ENCODE data around the gene SUGP2.
A peak's percentile ranks its signal among the peaks of the same experiment; 100 is the strongest.
"Not testable (repeated sequence)": the region's sequence is repeated elsewhere in the genome, so short reads cannot be mapped to it uniquely, and the experiment has no call there.

Gene SUGP2

DNA sequence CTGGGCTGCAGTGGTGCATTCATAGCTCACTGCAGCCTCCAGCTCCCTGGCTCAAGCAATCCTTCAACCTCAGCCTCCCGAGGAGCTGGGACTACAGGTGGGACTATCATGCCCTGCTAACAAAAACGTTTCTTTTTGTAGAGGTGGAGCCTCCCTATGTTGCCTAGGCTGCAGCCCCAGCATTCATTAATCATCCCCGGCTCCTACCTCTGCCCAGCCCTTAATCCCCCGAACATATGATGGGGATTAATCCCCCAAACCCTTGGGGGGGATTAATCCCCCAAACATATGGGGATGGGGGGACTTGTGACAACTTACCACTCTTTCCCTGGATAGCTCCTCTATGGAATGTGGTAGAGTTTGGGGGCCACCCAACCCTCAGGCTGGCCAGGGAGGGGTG is 45.9 kb downstream of the SUGP2 start:
- no peak for DNase-seq

DNA sequence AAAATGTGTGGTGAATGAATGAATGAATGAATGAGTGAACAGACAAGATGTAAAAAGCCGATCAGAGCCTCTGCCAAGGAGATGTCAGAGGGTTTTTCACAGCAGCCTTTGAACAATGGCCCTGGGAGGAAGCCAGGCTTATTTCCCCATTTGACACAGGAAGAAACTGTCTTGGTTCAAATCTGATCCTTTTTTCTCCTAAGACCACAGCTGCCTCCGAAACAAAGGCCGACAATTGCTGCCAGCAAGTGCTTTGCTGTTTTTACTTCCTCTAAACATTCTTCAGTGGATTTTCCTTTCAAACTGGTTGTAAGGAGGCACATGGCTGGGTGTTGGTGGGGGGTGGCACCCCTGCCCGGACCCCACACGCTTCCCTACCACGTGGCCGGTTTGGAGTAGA is 48.1 kb downstream of the SUGP2 start:
- DNase-seq: no peak

DNA sequence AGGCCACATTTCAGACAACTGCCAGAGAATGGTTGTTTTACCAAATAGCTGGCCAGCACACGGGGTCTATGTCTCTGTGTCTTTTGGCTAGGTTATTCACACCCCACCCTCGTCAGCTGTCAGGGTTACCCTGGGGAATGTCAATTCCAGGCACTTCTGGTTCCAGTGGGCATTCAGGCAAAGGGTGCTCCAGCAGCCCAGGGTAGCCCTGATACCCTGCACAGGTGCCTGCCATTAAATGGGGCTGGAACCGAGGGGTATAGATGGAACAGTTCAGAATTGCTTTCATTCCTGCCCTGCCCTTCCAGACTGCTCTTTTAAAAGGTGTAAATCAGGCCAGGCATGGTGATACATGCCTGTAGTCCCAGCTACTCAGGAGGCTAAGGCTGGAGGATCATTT is 49.1 kb downstream of the SUGP2 start:
- DNase-seq: no peak

DNA sequence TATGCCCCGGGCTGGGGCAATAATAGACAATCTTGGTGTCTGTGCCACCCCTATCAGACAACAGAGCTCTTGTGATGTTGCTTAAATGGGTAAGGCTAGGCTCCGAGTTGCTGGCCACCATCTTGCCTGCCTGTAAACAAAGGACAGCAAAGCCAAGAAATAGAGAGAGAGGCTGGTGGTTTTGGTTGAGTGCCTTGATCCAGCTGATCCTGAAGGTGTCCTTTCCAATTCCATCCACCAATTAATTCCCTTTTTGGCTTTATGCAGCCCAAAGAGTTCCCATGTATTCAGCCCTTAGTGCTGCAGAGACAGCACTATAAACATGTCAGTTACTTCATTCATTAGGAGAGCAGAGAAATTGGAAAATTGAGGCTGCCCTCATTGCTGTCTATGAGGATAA is 50.6 kb downstream of the SUGP2 start:
- no peak for DNase-seq

DNA sequence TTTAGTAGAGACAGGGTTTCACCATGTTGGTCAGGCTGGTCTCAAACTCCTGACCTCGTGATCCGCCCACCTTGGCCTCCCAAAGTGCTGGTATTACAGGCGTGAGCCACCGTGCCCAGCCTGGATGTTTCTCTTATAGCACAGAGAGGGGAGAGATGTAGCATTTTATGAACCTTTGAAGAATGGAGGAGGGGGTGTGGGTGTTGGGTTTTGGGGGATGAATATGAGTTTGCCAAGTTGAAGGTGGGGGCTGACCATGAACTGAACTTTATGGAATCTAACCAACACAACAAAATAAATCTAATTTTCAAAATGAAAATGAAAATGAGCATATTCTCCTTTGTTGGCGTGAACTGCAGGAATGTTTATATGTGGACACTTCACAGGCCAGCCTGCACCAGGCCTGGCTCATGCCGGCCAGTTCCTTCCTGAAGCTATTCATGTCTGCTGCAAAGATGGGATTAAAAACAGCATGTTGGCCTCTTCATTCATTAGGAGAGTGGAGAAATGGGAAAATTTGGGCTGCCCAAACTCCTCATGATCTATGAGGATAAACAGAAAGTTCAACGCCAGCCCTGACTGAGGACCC is 52.8 kb downstream of the SUGP2 start:
- no peak for DNase-seq

DNA sequence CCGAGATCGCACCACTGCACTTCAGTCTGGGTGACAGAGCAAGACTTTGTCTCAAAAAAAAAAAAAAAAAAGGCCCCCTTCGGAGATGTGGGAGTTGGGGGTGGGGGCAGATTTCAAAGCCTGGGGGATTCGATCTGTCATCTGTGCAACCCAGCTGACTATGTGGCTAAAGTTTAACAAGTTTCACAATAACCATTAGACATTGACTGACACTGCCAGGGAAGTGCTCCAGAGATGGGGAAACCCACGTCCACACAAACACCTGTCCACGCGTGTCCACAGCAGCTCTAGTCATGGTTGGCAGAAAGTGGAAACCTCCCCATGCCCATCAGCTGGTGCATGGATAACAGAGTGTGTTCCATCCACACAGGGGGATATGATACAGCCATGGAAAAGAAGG is 54.7 kb downstream of the SUGP2 start:
- DNase-seq: no peak

DNA sequence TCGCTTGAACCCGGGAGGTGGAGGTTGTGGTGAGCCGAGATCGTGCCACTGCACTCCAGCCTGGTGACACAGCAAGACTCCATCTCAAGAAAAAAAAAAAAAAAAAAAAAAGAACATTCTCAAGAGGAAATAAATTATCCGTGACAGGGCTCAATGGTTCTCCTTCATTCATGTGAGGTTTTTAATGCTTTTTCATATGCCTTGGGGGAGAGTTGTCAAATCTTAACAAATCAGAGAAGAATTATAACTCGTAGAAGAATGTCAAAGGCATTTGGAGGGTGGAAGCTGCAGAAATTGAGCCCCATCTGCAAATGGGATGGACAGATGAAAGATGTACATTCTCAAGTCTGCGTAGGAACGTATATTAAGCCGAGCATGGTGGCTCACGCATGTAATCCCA is 57.4 kb downstream of the SUGP2 start:
- no peak for DNase-seq

DNA sequence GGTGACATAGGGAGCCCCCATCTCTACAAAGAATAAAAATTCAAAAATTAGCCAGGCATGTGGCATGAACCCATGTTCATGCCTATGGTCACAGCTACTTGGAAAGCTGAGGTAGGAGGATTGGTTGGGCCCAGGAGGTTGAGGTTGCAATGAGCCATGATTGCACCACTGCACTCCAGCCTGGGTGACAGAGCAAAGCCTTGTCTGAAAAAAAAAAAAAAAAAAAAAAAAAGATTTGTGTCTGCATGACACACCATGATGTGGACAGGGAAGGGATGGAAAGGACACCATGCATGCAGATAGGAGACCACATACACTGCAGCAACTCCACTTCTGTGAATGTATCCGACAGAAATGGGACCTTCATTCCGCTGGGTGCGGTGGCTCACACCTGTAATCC is 58.3 kb downstream of the SUGP2 start:
- no peak for DNase-seq

DNA sequence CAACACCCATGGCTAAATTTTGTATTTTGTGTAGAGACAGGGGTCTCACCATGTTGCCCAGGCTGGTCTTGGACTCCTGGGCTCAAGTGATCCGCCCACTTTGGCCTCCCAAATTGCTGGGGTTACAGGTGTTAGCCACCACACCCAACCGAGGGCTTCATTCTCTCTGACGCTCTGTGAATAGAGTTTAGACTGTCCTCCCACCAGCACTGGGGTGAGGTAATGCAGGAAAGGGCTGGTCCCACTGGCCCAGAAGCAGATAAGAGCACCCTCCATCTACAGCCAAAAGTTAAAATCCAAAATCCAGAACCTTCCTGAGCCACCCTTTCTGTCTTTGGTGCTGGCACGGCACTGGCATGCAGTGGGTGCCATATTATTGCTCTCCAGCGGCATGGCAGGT is 60.5 kb downstream of the SUGP2 start:
- DNase-seq: no peak

DNA sequence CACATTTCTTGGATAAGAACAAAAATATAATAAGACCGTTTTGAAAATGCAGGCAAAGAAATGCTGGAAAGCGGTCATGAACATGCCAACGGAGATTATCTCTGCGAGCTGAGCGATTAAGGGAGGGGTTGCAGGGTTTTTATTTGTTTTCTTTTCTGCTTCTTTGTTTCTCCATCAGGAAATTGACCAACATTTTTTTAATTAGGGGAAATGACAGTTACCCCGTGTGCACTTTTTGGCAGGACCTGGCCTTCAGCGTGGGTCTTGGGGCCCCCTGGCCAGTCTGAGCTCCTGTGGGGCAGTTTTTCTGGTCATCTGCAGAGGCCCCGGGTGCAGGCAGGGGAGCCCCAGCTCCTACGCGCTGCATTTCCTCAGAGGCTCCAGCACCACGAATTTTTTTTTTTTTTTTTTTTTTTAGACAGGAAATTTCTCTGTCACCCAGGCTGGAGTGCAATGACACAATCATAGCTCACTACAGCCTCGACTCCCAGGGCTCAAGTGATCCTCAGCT is 61.0 kb downstream of the SUGP2 start:
- no peak for DNase-seq

DNA sequence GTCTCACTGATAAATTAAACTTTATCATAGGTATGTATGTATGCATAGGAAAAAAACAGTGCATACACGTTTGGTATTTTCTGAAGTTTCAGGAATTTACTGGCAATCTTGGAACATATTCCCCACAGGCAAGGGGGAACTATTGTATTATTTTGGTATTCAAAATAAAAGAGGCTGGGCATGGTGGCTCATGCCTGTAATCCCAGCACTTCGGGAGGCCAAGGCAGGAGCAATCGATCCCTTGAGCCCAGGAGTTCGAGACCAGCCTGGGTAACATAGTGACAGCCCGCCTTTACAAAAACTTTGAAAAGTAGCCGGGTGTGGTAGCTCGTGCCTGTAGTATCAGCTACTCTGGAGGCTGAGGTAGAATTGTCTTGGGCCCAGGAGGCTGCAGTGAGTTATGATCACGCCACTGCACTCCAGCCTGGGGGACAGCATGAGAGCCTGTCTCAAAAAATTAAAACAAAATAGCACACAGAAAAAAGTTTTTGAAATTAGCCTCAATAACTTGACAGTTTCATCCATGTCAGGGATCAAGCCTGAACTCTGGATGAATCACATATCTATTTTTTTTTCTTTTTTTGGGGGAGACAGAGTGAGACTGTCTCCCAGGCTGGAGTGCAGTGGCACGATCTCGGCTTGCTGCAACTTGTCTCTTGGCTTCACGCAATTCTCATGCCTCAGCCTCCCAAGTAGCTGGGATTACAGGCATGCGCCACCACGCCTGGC is 63.2 kb downstream of the SUGP2 start:
- no peak for DNase-seq

DNA sequence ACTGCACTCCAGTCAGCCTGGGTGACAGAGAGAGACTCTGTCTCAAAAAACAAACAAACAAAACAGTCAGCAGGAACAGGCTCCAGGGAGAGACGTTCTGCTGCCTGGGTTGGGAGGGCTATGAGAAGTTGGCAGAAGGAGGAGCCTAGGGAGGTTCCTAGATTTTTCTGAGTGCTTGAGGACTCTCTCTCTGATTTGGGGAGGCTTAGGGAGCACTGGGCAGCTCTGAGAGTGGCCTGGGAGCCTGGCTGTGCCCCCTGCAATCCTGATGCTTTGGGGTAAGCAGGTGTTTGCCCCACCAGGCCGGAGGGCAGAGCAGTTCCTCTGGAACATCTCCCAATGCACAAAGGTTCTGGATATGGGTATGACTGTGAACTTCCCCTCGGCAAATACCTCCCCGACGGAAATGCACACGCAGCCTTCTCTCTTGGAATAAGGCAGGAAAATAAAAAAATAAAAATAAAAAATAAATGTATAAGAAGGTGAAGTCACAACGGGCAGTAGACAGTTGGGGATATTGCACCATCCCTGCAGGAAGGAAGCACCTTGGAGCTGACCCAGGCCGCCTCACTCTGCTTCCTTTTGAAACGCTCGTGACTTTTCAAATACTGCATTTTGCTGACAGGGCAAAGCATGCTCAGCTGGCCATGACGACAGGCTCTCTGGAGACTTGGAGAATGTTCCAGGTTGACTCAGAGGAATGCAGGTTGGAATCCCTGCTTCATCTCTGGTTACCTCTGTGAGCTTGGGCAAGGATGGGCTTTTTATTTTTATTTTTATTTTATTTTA is 65.8 kb downstream of the SUGP2 start:
- no peak for DNase-seq

DNA sequence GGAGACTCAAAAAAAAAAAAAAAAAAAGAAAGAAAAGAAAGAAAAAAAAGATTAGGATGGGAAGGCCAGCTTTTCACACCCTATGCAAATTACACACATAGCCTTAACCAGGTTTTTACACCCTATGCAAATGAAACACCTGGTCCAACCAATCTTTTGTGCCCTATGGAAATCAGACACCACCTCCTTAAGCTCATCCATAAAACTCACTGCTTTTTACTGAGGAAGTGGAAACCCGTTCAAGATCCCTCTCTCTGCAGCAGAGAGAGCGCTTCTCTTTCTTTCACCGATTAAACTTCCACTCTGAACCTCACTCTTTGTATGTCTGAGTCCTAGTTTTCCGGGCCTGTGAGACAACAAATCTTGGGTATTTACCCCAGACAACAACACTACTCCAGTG is 67.0 kb downstream of the SUGP2 start:
- DNase-seq: no peak

DNA sequence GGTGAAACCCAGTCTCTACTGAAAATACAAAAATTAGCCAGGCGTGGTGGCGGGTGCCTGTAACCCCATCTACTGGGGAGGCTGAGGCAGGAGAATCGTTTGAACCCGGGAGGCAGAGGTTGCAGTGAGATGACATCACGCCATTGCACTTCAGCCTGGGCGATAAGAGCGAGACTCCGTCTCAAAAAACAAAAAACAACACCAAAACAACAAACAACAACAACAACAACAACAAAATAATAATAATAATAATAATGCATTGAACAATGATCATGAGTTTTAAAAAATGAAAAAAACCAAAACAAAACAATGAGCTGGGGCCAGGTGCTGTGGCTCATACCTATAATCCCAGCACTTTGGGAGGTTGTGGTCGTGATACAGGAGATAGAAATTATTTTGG is 69.2 kb downstream of the SUGP2 start:
- DNase-seq: no peak

DNA sequence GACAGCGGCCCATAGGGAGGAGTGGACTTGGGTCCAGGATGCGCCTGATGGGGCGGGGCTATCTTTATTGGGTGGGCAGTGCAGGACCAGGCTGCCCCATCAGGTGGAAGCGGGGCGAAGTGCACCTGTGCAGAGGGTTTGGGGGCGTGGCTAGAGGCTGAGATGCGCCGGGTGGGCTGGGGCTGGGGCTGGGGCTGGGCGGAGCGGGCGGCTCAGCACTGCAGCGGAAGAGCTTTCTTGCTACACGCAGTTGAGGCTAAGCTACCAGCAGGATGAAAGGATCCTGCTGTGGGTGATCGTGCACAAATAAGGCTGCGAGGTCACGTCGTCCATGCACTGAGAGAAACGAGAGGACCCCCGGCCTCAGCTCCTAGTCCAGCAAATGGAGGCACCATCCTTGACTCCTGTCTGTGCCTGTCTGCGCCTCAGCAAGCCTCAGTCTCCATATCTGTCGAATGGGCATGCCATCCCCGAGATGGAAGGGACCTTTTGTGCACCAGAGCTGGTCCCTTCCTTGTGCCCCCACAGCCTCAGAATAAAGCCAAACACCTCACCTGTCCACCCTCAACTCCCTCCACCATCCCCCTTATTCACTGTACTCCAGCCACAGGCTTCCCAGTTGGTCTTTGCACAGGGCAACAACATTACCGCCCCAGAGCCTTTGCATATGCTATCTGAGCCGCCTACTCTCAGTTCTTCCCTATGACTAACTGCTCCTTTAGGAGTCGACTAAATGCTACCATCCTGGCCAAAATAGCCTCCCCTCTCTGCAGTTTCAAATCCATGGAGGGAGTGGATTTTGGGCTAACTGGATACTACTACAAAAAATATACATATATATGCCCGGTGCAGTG is 71.3 kb downstream of the SUGP2 start:
- DNase-seq: peak; percentile 4

DNA sequence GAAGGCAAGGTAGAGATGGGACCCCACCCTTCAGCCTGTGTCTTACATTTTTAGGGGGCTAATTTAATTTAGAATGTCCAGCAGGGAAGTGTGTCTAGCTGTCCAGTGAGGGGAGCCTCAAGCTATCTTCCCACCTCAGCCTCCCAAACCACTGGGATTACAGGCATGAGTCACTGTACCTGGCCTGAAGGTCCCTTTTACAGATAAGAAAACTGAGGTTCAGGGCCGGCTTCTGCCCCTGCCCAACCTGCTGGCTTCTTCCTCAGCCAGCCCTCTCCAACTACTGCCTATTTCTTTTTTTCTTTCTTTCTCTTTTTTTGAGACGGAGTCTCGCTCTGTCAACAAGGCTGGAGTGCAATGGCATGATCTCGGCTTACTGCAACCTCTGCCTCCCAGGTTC is 72.9 kb downstream of the SUGP2 start:
- no peak for DNase-seq

DNA sequence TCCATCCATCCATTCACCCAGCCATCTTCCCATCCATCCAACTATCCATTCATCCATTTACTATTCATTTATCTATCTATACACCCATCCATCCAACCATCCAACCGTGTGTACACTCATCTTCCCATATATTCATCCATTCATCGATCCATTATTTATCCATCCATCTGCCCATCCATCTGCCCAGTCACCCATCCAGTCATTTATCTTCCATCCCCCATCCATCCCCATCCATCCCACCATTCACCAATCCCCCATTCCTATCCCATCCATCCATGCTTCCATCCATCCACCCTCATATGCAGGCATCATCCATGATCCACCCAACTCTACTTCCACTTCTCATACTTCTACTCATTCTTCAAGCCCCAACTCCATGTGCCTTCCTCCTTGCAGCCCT is 78.3 kb downstream of the SUGP2 start:
- DNase-seq: no peak

DNA sequence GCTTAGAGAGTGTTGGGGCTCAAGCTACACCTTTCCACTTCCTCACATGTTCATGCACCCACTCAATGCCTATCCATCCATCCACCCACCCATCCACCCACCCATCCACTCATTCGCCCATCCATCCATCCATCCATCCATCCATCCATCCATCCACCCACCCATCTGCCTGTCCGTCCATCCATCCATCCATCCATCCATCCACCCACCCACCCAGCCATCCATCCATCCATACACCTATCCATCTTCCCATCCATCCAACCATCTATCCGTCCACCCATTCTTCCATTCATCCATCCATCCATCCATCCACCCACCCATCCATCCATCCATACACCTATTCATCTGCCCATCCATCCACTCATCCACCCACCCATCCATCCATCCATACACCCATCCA is 79.2 kb downstream of the SUGP2 start:
- DNase-seq: no peak

DNA sequence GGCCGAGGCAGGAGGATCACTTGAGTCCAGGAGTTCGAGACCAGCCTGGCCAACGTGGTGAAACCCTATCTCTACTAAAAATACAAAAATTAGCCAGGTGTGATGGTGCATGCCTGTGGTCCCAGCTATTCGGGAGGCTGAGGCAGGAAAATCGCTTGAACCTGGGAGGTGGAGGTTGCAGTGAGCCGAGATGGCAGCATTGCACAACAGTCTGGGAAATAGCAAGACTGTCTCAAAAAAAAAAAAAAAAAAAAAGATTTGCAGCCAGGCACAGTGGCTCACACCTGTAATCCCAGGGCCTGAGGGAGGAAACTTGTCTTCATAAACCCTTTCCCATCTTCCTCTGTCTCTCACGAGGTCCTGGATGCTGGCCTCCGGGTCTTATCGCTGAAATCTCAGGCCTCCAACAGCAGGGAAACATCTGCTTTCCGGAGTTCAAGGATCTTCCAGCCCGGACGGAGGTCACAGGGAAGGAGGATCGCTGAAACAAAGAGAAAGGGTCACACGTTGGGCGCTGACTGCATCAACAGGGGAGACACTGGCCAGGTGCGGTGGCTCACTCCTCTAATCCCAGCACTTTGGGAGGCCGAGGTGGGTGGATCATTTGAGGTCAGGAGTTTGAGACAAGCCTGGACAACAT is 80.8 kb downstream of the SUGP2 start:
- not testable (repeated sequence) for DNase-seq

DNA sequence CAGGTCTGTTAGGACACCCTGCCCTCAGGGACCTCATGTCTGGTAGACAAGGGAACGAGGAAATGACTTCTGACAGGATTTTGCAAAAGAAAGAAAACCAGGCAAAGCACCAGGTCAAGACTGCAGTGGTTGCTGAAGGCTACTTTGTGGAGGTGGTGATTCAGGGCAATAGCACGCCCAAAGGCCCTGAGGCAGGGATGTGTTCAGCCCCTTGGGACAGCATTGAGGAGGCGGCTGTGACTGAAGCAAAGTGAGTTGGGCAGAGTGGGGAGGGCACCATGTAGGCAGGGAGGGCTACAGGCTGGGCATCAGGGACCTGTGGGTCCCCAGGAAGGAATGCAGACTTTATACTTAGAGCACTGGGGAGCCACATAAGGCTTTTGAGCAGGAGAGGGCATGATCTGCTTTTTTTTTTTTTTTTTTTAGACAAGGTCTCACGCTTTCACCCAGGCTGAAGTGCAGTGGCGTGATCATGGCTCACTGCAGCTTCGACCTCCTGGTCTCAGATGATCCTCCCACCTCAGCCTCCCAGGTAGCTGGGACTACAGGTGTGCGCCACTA is 81.5 kb downstream of the SUGP2 start:
- no peak for DNase-seq

DNA sequence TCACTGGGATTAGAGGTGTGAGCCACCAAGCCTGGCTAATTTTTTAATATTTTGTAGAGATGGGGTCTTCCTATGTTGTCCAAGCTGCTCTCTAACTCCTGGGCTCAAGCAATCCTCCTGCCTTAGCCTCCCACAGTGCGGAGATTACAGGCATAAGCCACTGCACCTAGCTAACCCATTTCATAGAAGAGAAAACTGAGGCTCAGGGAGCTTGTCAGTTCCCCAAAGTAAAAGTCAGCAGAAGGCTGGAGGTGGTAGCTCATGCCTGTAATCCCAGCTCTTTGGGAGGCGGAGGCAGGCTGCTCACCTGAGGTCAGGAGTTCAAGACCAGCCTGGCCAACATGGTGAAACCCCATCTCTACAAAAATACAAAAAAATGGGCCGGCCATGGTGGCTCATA is 83.5 kb downstream of the SUGP2 start:
- no peak for DNase-seq

DNA sequence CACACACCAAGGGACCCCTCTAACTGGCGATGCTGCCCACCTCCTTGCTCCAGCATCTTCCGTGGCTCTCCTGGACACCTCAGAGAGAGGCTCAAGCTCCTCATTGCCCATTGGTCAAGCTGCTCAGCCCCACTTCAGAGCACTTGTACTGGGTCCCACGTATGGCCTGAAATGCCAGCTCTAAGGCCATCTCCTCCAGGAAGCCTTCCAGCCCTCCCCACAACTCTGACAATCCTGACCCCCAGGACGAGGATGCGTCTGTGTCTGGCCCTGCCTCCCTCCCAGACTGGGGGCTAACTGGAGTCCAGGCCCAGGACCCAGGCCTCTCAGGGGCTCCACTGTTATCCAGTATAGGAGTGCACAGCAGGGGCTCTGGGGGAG is 84.4 kb downstream of the SUGP2 start:
- no peak for DNase-seq

Data from stimulated activated CD4-positive, alpha-beta T cell treated with anti-CD3 and anti-CD28 coated beads, Interleukin-12 subunit alpha, Interleukin-12 subunit beta, amount 100 ng/mL, for 4 hours (primary cell).